ENCODE data around the gene EMSY. TPM values are rescaled to one million over a fixed set of nuclear protein-coding genes. Genes with fewer than 3 reads are reported as not detected.
"Not testable (repeated sequence)": the region's sequence is repeated elsewhere in the genome, so short reads cannot be mapped to it uniquely, and the experiment has no call there.

The EMSY gene
- total and polyA plus RNA-seq, 8 donors: 3.7 to 185 (median 17.3) TPM

- Histone ChIP-seq H3K36me3 (no peaks in the 10 kb centered on the region), H3K4me3 (no peak overlapping the region), H3K4me1 (peaks cover 0 to 7% (median 0%) of the 10 kb centered on the region in 4 donors), H3K9me3 (no peaks in the 10 kb centered on the region), H3K27me3 (no peaks in the 10 kb centered on the region), H3K27ac (no peak overlapping the region)
- TF ChIP-seq POLR2AphosphoS5 (IDR thresholded peaks at IDR 0.05) (no peak), EP300 (IDR thresholded peaks at IDR 0.05) (no peak), POLR2A (IDR thresholded peaks at IDR 0.05) (no peak)
- TF ChIP-seq, protein P1, sequence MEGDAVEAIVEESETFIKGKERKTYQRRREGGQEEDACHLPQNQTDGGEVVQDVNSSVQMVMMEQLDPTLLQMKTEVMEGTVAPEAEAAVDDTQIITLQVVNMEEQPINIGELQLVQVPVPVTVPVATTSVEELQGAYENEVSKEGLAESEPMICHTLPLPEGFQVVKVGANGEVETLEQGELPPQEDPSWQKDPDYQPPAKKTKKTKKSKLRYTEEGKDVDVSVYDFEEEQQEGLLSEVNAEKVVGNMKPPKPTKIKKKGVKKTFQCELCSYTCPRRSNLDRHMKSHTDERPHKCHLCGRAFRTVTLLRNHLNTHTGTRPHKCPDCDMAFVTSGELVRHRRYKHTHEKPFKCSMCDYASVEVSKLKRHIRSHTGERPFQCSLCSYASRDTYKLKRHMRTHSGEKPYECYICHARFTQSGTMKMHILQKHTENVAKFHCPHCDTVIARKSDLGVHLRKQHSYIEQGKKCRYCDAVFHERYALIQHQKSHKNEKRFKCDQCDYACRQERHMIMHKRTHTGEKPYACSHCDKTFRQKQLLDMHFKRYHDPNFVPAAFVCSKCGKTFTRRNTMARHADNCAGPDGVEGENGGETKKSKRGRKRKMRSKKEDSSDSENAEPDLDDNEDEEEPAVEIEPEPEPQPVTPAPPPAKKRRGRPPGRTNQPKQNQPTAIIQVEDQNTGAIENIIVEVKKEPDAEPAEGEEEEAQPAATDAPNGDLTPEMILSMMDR (IDR thresholded peaks at IDR 0.05): no peak
- intact Hi-C loops (cut with DNase I; ENCODE audit: low total_unique reads): no loop called here
- no peak for DNase-seq
- WGBS, 5 donors: 39 to 85% (median 48%) methylated on average over 7 to 8 of the region's 8 CpGs
Observed at GRCh38 chr11:76591416-76591815, 146.6 kb downstream of the EMSY start.

DNA sequence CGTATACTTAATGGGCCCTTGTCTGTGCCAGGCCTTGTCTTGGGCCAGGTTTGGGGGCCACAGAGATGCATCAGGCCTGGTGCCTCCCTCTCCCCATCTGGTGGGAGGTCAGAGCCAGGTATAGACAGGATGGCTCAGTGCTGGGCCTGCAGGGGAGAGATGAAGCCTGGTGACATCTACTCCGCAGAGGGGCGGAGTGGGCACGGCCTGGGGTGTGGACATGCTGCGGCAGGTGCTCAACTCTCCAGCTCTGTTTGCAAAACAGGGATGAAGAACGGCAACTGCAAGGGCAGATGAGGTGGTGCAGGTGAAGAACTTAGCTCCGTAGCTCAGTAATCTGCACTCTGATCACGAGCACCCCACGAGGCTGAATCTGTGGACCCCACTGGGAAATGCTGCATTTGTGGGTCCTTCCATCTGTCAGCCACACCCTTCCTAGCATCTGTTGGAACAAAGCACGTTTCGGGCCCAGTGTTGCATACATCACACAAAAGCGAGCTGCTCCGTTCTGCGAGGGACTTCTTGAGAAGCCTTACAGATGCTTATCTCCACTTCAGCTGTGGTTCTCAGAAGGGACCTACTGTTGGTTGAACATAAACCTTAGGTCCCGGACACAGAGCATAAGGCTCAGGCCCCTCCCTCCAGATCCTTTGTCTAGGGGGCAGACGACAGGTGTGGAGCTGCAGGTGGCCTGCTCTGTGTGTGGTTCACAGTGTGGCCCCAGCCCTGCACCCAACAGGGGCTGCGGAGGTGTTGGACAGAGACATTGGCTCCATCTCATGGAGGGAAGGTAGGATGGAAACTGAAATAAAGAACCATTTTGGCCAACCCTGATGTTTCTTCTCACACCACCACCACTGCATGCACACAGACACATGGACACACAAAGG is 147.5 kb downstream of the EMSY start:
- DNase-seq: no peak
- 77 to 90% (median 83%) methylated on average over 17 of the region's 17 CpGs for WGBS, 5 donors
- Histone ChIP-seq H3K4me1 (peaks cover 0 to 7% (median 0%) of the 10 kb centered on the region in 4 donors), H3K4me3 (no peak overlapping the region), H3K36me3 (no peaks in the 10 kb centered on the region), H3K27ac (no peak overlapping the region), H3K9me3 (no peaks in the 10 kb centered on the region), H3K27me3 (no peaks in the 10 kb centered on the region)
- intact Hi-C loops (cut with DNase I; ENCODE audit: low total_unique reads): no loop called here
- TF ChIP-seq POLR2AphosphoS5 (IDR thresholded peaks at IDR 0.05): no peak
- TF ChIP-seq EP300 (IDR thresholded peaks at IDR 0.05): no peak
- TF ChIP-seq, protein P1 (IDR thresholded peaks at IDR 0.05): no peak
- no peak for TF ChIP-seq POLR2A (IDR thresholded peaks at IDR 0.05)

DNA sequence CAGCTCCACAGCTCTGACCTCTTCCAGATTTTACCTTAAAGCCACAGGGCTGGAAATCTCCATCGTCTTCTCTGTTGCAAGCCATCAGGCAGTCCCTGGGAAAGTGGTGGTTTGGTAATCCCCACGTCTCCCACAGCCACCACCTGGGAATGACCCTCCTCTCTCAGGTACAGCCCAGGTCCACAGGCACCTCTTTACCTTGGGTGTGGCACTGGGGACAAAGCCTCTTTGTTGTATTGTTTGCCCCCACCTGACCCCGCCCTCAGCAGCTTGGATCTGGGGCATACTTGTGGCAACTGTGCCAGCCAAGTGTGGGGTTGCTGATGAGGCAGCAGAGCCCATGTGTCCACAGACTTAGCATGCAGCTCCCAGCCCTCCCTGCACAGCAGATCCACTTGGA is 148.1 kb downstream of the EMSY start:
- 35 to 80% (median 66%) methylated on average over 3 of the region's 3 CpGs for WGBS, 5 donors
- Histone ChIP-seq H3K9me3 (no peaks in the 10 kb centered on the region), H3K4me1 (peaks cover 0 to 7% (median 0%) of the 10 kb centered on the region in 4 donors), H3K4me3 (no peak overlapping the region), H3K36me3 (no peaks in the 10 kb centered on the region), H3K27ac (no peak overlapping the region), H3K27me3 (no peaks in the 10 kb centered on the region)
- no peak for TF ChIP-seq EP300 (IDR thresholded peaks at IDR 0.05)
- no peak for TF ChIP-seq POLR2AphosphoS5 (IDR thresholded peaks at IDR 0.05)
- TF ChIP-seq, protein P1 (IDR thresholded peaks at IDR 0.05): no peak
- TF ChIP-seq POLR2A (IDR thresholded peaks at IDR 0.05): no peak
- intact Hi-C loops (cut with DNase I; ENCODE audit: low total_unique reads): no loop called here
- DNase-seq: no peak

GRCh38 chr11:76595091-76595490 is 150.3 kb downstream of the EMSY start:
- H3K27me3 ChIP-seq; H3K9me3 ChIP-seq; H3K36me3 ChIP-seq; H3K4me3 ChIP-seq; DNase-seq; H3K4me1 ChIP-seq; intact Hi-C loops (cut with DNase I; ENCODE audit: low total_unique reads); H3K27ac ChIP-seq: not testable (repeated sequence)
- WGBS, 5 donors: 84 to 92% (median 87%) methylated on average over 4 of the region's 4 CpGs

DNA sequence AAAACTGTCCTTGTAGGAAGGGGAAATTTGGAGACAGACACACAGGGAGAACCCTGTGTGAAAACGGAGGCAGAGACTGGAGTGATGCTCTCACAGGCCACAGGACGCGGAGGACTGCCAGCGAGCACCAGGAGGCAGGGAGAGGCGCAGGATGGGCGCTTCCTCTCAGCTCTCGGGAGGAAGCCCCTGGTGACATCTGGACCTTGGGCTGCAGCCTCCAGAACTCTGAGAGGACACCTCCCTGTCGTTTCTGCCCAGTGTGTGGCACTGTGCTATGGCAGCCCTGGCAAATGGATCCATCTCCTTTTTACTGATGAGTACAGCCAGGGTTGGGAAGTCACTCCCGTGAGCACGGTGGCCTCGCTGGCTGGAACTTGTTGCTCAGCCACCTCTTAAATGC is 151.8 kb downstream of the EMSY start:
- H3K4me1 ChIP-seq: no peaks in the 10 kb centered on the region
- WGBS, 5 donors: 75 to 84% (median 83%) methylated on average over 11 of the region's 11 CpGs
- no peak for TF ChIP-seq EP300 (IDR thresholded peaks at IDR 0.05)
- TF ChIP-seq, protein P1 (IDR thresholded peaks at IDR 0.05): no peak
- no peak for TF ChIP-seq POLR2A (IDR thresholded peaks at IDR 0.05)
- no peak for TF ChIP-seq POLR2AphosphoS5 (IDR thresholded peaks at IDR 0.05)
- H3K4me3 ChIP-seq: no peak overlapping the region
- intact Hi-C loops (cut with DNase I; ENCODE audit: low total_unique reads): no loop called here
- no peak for DNase-seq
- H3K27ac ChIP-seq: no peak overlapping the region
- H3K36me3 ChIP-seq: no peaks in the 10 kb centered on the region
- H3K9me3 ChIP-seq: no peaks in the 10 kb centered on the region
- H3K27me3 ChIP-seq: no peaks in the 10 kb centered on the region
